Bronchial epithelial cell (primary cell): Measurements from ENCODE around the gene PPP2R1B. TPM values are rescaled to one million over a fixed set of nuclear protein-coding genes. Genes with fewer than 3 reads are reported as not detected.

ENCODE experiments used
- DNase-seq: peaks from one replicate; pipeline ENCODE4 v3.0.0-alpha.2; 2010; ENCODE audit warnings: low read depth
- FAIRE-seq: peaks from 2 replicates; lab custom pipeline; 2011; peaks lifted over from hg19 to GRCh38; lab: Jason Lieb, UNC
- H3K27me3 ChIP-seq: 2 replicates; pipeline ENCODE4 v1.5.1; 2011; ENCODE audit warnings: low read length; ENCODE audit not compliant: control insufficient read depth, insufficient read depth
- H3K36me3 ChIP-seq: 2 replicates; pipeline ENCODE4 v1.5.1; 2011; ENCODE audit warnings: low read length; ENCODE audit not compliant: control insufficient read depth, insufficient read depth
- H3K4me3 ChIP-seq: 2 replicates; pipeline ENCODE4 v1.5.1; 2011; ENCODE audit warnings: mild to moderate bottlenecking, low read depth, low read length, control low read depth
- CTCF ChIP-seq: IDR thresholded peaks from 2 replicates; pipeline ENCODE4 v1.5.1; 2011; ENCODE audit warnings: mild to moderate bottlenecking, moderate library complexity, low read length, control low read depth, inconsistent platforms; ENCODE audit not compliant: insufficient read depth, severe bottlenecking
- total RNA-seq: library from RNA; depleted of rRNA; stranded (reverse); fragments of >200 nt; gene quantifications from 2 replicates; pipeline ENCODE4 v1.2.1, GENCODE V29; 2014

The PPP2R1B gene
- total RNA-seq, 1 donor from 2014 or later, result 26.1 TPM

- H3K36me3 ChIP-seq, result no peaks in the 10 kb centered on the region
- H3K4me3 ChIP-seq, result peak overlapping the region; percentile 7
- DNase-seq, result peak; percentile 97
- TF ChIP-seq CTCF, result no peak
- FAIRE-seq, result no peak
- no peaks in the 10 kb centered on the region for H3K27me3 ChIP-seq
Measured at GRCh38 chr11:111735262-111736116, 30.7 kb downstream of the PPP2R1B start.

- Histone ChIP-seq H3K27me3 (no peaks in the 10 kb centered on the region), H3K36me3 (no peaks in the 10 kb centered on the region), H3K4me3 (no peak overlapping the region)
- DNase-seq (no peak), FAIRE-seq (no peak)
- TF ChIP-seq CTCF, result no peak
Measured at GRCh38 chr11:111734954-111735261, 31.3 kb downstream of the PPP2R1B start.

- no peak for FAIRE-seq
- no peak for TF ChIP-seq CTCF
- no peak overlapping the region for H3K4me3 ChIP-seq
- no peaks in the 10 kb centered on the region for H3K27me3 ChIP-seq
- no peak for DNase-seq
- no peaks in the 10 kb centered on the region for H3K36me3 ChIP-seq
Measured at GRCh38 chr11:111734101-111734953, 31.9 kb downstream of the PPP2R1B start.

GRCh38 chr11:111733611-111734088 is 32.5 kb downstream of the PPP2R1B start:
- no peaks in the 10 kb centered on the region for H3K36me3 ChIP-seq
- H3K4me3 ChIP-seq, result no peak overlapping the region
- no peaks in the 10 kb centered on the region for H3K27me3 ChIP-seq
- FAIRE-seq, result no peak
- no peak for TF ChIP-seq CTCF
- DNase-seq, result no peak

- no peaks in the 10 kb centered on the region for H3K36me3 ChIP-seq
- H3K27me3 ChIP-seq, result no peaks in the 10 kb centered on the region
- no peak for TF ChIP-seq CTCF
- no peak overlapping the region for H3K4me3 ChIP-seq
- DNase-seq (peak; percentile 55), FAIRE-seq (no peak)
Measured at GRCh38 chr11:111733016-111733415, 33.2 kb downstream of the PPP2R1B start.
